HG03378 (cell line): Measurements from ENCODE around the gene HTR7.
"Not testable (repeated sequence)": the region's sequence is repeated elsewhere in the genome, so short reads cannot be mapped to it uniquely, and the experiment has no call there.

ENCODE experiments used
- ATAC-seq: cut with Tn5 transposase; IDR thresholded peaks from one replicate; pipeline ENCODE4 v1.9.1; 2021; ENCODE audit warnings: mild to moderate bottlenecking, moderate library complexity; ENCODE audit not compliant: unreplicated experiment

Gene HTR7

GRCh38 chr10:90858461-90858968 is 676 bp upstream of the HTR7 start:
- no peak for ATAC-seq

- no peak for ATAC-seq
These were observed 740 bp downstream of the HTR7 start for GRCh38 chr10:90856964-90857634.

- ATAC-seq, result no peak
These were observed 1.6 kb downstream of the HTR7 start for GRCh38 chr10:90856261-90856660.

GRCh38 chr10:90855126-90855525 is 2.7 kb downstream of the HTR7 start:
- no peak for ATAC-seq

GRCh38 chr10:90849956-90850749 is 7.7 kb downstream of the HTR7 start:
- ATAC-seq, result no peak

GRCh38 chr10:90847436-90847835 is 10.4 kb downstream of the HTR7 start:
- no peak for ATAC-seq

GRCh38 chr10:90846746-90847145 is 11.1 kb downstream of the HTR7 start:
- ATAC-seq, result no peak

- no peak for ATAC-seq
These were observed 12.1 kb downstream of the HTR7 start for GRCh38 chr10:90845726-90846125.

GRCh38 chr10:90842725-90843124 is 15.1 kb downstream of the HTR7 start:
- ATAC-seq, result no peak

GRCh38 chr10:90837486-90837885 is 20.4 kb downstream of the HTR7 start:
- ATAC-seq, result no peak

- no peak for ATAC-seq
These were observed 23.5 kb downstream of the HTR7 start for GRCh38 chr10:90834326-90834725.

- no peak for ATAC-seq
These were observed 25.7 kb downstream of the HTR7 start for GRCh38 chr10:90832111-90832510.

- no peak for ATAC-seq
These were observed 35.3 kb downstream of the HTR7 start for GRCh38 chr10:90822508-90822907.

GRCh38 chr10:90821864-90822263 is 36.0 kb downstream of the HTR7 start:
- ATAC-seq, result not testable (repeated sequence)

GRCh38 chr10:90819911-90820310 is 37.9 kb downstream of the HTR7 start:
- no peak for ATAC-seq

- ATAC-seq, result no peak
These were observed 39.1 kb downstream of the HTR7 start for GRCh38 chr10:90818736-90819135.

- ATAC-seq, result no peak
These were observed 40.5 kb downstream of the HTR7 start for GRCh38 chr10:90817128-90817889.

- no peak for ATAC-seq
These were observed 41.4 kb downstream of the HTR7 start for GRCh38 chr10:90816466-90816865.

GRCh38 chr10:90813594-90814365 is 44.1 kb downstream of the HTR7 start:
- no peak for ATAC-seq

- ATAC-seq, result not testable (repeated sequence)
These were observed 50.7 kb downstream of the HTR7 start for GRCh38 chr10:90807106-90807505.

GRCh38 chr10:90806677-90807076 is 51.2 kb downstream of the HTR7 start:
- no peak for ATAC-seq
